Measurements from ENCODE around the gene NSD1.
"Not testable (repeated sequence)": the region's sequence is repeated elsewhere in the genome, so short reads cannot be mapped to it uniquely, and the experiment has no call there.

The NSD1 gene

DNA sequence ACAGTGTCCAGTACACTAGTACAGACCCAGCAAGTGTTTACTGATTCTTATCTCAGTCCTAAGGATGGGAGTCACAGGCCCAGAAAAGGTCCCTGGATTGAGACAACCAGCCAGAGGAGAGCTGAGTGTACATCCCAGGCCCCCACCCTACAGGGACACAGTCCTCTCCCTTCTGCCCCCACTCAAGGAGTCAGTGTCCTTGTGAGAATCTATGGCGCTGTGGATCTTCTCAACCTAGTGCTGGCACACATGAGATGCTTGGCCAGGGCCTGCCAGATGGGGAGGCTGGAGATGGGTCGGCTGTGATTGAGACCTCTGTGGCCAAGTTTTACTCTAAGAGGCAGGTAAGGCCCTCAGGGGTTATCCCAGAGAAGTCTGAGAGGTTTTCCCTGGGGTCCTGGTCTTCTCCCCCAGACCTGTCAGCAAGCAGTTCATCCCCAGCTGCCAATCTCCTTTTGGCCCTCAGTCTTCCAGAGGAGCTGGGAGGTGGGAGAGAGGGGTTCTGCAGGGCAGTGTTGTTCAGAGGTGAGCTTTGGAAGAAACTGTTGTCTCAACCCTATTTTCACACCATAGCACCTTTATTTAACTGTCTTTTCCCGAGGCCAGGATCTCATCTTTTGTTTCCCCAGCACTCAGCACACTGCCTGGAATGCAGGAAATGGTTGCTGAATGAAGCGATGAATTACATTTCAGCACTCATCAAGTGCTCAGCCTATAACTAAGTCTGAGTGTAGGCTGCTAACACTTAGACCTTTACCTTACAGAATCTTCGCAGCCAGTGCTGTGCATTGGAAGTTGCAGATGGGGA, 3.2 kb upstream of the NSD1 start:
- DNase-seq (ENCODE audit: low read depth in 2 of 2), result no peak

DNA sequence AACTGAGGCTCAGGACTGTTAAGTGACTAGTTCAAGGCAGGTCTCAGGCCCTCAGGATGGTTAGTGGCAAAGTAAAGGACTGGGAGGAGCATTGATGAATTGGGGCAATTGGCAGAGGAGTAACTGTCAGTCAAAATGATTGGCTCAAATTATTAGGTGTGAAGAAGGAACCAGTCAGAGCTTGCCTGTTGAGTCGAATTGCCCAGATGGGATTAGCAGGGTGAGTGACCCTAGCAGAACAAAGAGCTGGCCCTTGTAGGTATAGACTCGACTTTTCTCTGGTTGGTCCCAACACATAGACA, 2.6 kb upstream of the NSD1 start:
- DNase-seq (ENCODE audit: low read depth in 2 of 2), result no peak

DNA sequence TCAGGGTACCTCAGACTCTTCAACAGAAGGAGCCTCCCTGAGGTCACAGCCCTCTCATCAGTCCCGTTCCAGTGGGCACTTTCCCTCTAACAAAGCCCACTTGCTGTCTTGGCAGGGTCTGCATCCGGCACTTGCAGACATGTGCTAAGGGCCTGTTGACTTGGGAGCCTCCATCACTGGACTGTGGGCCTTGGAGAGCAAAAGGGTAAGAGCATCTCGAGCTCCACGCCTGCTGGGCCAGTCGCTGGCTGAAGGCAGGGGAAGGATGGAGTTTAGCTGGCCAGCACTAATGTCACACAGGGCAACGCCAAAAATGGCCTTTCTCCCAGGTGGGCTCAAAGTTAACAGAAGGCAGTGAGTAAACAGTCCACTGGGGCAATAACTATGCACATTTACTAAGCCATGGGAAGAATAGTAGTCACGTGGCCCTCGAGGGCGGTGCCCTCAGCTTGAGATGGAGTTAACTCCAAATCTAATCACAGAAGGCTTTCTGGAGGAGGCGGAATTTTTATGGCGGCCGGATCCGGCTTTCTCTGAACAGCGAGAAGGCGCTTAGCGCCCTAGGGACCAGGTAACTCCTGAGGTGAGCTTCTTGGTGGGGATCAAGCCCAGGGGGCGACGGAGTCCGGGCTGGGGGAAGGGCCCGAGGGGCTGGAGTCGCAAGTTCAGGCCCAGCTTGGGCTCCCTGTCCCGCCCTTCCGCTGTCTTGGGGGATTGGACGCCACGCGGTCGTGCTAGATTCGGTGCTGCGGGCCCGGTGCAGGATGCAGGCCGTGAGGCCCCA, 2.0 kb upstream of the NSD1 start:
- no peak for DNase-seq (ENCODE audit: low read depth in 2 of 2)

DNA sequence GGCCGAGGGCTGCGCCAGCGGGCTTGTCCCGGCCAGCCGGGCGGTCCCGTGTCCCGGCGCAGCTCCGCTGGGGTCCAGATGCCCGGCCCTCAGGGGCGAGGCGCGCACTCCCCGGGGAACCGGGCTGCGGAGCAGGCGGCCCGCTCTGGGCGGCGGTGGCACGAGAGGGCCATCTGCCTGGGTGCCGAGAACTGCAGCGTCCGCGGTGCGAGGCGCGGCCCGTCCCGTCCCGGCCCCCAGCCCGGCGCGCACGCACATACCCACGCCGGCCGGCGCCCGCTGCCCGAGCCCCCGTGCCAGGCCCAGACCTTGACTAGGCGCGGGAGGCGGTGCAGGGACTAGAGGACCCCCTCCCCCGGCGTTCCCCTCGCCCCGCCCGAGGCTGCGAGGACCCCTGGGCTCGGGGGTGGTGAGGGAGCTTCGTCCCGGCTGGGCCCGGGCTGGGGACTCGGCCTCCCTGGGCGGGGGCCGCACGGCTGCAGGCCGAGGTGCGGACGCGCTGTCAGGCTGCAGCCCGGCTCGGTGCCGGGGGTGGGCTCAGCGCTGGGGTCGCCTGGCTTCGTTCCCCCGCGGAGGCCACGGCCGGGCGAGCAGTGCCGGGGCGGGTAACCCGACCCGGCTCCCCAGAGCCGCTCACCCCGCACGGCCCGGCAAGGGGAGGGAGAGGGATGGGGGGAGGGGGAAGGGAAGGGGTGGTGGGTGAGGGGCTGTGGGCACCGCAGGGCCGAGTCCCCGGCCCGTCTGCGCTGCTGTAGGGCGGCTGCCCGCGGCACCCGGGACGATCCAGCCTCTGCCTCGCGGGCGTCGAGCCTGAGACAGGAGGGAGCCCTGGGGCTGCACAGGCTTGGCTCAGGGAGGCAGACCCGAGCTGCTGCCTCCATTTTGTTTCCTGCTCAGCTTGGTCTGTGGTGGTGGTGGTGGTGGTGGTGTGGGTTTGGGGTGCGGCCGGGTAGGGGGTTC, 1.2 kb upstream of the NSD1 start:
- DNase-seq (ENCODE audit: low read depth in 2 of 2), result no peak

DNA sequence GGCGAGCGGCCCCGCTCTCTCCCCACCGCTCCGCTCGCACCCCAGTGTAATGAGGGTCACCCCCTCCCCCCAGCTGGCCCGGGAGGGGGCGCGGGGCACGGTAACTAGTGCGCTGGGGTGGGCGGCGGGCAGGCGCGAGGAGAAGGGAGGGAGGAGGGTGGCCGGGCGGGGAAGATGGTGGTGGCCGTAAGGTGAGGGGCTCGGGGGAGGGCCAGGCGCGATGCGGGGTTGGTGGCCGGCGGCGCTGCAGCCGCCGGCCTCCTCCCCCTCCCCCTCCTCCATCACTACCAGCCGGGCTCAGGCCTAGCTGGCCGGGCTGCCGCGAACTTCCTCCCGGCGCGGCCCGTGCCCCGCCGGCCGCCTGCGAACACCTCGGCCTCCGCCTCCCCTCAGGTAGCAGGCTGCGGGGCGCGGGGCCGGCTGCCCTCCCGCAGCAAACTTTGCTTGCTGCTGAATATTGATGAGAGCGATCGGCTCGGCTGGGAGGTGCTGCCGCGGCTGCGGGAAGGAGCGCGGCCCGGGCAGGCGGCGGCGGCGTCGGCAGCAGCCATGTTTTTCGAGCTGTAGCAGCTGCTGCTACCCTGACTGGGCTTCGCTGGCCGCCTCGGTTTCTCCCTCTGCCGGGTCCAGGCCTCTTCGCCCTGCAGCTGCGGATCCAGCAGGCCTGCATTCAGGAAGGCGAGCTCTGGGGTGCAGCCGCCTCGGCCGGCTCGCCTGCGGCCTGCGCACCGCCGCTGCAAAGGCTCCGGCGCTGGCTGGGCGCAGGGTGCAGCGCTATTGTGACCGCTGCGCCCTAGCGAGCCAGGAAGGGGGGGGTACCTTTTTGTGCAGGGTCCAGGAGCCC, 502 bp downstream of the NSD1 start:
- no peak for DNase-seq (ENCODE audit: low read depth in 2 of 2)

DNA sequence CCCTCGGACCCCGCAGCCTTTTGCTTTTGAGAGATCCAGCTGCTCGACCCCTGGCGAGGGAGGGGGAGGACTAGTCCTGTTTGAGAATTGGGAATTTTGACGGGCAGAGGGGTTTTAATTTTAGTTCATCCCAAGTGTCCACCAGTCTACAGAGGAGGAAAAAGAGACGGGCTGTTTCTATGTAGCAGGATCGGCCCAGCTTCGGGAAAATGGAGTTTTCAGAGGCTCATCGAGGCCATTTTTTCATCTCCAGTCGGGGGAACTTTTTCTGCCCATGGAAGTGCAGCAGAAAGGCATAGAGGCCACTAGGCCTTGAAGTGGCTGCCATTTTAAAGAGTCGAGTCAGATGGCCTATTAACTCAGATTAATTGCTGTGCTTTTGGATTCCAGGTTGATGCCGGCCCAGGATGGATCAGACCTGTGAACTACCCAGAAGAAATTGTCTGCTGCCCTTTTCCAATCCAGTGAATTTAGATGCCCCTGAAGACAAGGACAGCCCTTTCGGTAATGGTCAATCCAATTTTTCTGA, 1.2 kb downstream of the NSD1 start:
- DNase-seq (ENCODE audit: low read depth in 2 of 2), result no peak

DNA sequence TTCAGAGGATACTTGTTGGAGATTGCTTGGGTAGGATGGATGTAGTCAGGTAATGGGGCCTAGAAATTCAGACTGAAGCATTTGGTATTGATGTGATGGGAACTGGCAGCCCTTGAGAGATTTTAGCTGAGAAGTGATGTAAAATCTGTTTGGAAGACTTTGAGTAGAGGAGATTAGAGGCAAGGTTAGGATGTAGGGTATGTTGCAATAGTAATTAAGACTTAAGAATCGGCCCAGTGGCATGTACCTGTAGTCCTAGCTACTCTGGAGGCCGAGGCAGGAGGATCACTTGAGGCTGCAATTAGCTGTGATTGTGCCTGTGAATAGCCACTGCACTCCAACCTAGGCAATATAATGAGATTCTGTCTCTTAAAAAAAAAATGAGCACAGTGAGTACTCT, 6.7 kb downstream of the NSD1 start:
- DNase-seq (ENCODE audit: low read depth in 2 of 2), result no peak

DNA sequence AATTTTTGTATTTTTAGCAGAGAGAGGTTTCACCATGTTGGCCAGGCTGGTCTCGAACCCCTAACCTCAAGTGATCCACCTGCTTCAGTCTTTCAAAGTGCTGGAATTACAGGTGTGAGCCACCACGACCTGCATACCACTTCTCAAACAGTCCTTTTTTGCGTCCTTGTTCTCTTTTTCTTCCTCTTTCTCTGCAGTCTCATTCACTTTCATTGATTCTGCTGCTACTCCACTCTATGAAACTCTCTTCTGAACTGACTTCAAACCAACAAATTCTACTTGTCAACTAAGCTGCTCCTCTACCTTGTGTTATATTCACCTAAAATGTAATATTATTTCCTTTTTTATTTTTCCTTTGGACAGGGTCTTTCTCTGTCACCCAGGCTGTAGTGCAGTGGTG, 7.9 kb downstream of the NSD1 start:
- DNase-seq (ENCODE audit: low read depth in 2 of 2), result no peak

DNA sequence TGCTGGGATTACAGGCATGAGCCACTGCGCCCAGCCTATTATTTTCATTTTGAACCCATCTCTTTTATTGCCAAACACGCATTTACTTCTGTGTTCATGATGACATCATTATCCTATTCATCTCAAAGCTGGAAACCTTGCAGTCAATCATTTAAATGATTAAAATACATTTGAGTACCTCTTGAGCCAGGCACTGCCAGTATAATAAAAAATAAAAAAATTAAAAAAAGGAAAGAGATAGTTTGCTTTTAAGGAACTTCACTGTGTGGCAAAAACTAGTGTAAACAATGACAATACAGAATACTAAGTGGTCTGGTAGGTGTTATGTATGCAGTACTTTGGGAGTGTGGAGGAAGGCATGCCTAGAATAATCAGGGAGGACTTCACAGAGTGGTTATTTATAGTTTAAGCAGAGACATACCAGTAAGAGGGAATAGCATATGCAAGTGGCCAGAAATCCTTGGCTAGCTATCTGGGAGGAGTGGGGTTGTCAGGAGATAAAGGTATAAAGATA, 8.6 kb downstream of the NSD1 start:
- DNase-seq (ENCODE audit: low read depth in 2 of 2), result no peak

DNA sequence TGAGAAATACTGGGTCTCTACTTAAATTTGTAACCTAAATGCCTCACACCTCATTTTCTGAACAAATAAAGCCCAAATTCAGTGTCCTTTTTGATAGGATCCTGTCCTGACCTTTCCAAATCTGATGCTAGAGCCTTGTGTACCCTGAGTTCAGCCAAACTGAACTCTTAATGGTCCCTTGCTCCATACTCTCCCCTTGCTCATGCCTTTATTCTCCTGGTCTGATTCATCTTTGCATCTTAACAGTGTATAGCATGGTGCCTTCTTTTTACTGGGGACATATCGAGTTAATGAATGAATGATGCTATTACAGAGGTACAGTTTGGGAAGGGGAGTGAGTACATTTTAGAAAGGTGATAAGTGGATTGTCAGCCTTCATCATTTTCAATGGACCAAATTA, 9.2 kb downstream of the NSD1 start:
- DNase-seq (ENCODE audit: low read depth in 2 of 2), result no peak

DNA sequence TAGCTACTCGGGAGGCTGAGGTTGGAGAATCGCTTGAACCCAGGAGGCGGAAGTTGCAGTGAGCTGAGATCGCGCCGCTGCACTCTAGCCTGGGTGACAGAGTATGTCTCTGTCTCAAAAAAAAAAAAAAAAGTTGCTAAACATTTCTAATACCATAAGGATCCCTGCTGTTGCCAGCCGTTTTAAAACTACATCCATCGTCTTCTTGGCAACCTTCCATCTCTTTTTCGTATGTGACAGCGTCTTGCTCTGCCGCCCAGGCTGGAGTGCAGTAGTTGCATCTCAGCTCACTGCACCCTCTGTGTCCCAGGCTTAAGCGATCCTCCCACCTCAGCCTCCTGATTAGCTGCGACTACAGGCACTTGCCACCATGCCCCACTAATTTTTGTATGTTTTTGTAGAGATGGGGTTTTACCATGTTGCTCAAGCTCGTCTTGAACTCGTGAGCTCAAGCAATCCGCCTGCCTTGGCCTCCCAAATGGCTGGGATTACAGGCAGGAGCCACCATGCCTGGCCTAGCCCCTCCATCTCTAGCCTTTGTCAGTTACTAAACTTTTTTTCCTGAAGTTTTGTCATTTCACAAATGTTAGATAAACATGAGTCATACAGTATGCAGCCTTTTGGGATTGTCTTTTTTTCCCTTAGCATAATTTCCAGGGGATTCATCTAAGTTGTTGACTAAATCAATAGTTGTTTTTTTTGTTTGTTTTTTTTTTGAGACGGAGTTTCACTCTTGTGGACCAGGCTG, 13.5 kb downstream of the NSD1 start:
- no peak for DNase-seq (ENCODE audit: low read depth in 2 of 2)

DNA sequence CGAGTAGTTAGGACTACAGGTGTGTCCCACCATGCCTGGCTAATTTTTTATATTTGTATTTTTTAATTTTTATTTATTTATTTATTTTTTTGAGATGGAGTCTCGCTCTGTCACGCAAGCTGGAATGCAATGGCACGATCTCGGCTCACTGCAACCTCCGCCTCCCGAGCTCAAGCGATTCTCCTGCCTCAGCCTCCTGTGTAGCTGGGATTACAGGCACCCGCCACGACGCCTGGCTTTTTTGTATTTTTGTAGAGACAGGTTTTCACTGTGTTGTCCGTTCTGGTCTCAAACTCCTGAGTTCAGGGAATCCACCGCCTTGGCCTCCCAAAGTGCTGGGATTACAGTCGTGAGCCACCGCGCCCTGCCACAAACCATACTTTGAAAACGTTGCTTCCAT, 16.5 kb downstream of the NSD1 start:
- DNase-seq (ENCODE audit: low read depth in 2 of 2), result not testable (repeated sequence)

DNA sequence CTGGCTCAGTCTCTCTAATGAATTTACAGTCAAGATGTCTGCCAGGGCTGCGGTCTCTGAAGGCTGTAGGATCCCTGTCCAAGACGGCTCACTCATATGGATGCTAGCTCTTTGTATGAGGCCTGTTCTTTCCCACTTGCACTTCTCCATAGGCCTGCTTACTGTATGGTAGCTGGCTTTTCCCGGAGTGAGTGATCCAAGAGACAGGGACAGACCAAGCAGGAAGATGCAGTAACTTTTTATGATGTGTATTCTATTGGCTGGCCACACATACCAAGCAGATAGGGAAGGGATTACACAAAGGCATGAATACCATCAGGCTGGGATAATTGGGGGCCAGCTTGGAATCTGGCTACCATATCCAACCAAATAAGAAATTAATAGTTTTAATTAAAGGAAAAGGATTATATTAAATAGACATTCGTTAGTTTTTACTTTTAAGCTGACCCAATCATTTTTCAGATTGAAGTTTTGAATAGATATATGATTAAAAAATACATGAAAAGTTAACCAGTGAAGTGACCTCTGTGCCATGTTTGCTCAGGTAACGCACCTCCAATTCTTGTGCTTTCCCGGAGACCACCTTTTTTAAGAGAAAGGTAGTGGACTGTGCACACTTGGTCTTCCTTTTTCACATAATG, 20.6 kb downstream of the NSD1 start:
- DNase-seq (ENCODE audit: low read depth in 2 of 2), result no peak

DNA sequence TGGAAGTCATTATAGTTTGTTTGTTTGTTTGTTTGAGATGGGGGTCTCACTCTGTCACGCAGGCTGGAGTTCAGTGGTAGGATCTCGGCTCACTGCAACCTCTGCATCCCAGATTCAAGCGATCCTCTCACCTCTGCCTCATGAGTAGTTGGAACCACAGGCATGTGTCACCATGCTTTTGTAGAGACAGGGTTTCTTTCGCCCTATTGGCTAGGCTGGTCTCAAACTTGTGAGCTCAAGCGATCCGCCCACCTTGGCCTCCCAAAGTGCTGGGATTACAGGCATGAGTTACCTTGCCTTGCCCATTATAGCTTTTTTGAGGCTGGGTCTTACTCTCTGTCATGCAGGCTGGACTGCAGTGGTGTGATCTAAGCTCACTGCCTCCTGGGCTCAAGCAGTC, 28.8 kb downstream of the NSD1 start:
- DNase-seq (ENCODE audit: low read depth in 2 of 2), result no peak

DNA sequence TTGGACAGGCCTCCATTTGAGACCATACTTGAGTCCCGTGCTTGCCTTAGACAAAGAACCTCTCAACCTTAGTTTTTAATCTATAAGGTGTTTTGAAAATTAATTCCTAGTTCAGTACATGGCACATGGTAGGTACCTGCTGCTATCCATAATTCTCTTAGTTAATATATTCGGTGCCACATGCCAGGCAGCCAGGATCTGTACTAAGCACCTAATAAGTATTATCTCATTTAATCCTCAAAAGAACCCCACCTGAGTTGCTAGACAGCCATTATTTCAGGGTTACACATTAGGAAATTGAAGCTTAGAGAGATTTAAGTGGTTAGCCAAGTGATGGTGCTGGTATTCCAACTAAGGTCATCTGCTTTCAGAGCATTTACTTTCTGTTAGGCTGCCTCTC, 29.9 kb downstream of the NSD1 start:
- no peak for DNase-seq (ENCODE audit: low read depth in 2 of 2)

DNA sequence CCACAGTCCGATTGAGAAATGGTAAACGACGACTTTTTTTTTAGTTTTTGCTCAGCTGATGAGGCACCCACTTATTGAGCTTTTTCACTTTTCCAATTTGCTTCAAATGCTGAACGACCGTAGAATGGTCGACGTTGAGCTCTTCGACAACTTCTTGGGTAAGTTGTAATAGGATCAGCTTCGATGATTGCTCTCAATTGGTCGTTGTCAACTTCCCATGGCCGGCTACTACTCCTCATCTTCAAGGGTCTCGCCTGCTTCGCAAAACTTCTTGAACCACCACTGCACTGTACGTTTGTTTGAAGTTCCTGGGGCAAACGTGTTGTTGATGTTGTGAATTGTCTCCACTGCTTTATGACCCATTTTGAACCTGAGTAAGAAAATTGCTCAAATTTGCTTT, 35.7 kb downstream of the NSD1 start:
- DNase-seq (ENCODE audit: low read depth in 2 of 2), result no peak

DNA sequence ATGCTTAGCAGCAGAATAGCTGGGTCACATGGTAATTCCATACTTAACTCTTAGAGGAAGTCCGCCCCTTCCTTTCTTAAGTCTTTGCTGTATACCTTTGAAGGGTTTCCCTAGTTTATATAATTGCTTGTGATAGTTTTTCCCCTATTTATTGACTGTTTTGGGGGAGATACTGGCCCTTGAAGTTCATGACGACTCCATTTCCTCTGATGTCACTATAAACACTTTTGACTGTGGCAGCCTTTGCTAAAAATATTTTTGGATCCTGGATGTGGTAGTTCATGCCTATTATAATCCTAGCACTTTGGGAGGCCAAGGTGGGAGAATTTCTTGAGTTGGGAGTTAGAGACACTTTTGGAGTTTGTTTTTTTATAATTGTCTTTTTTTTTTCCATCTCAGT, 38.4 kb downstream of the NSD1 start:
- no peak for DNase-seq (ENCODE audit: low read depth in 2 of 2)

DNA sequence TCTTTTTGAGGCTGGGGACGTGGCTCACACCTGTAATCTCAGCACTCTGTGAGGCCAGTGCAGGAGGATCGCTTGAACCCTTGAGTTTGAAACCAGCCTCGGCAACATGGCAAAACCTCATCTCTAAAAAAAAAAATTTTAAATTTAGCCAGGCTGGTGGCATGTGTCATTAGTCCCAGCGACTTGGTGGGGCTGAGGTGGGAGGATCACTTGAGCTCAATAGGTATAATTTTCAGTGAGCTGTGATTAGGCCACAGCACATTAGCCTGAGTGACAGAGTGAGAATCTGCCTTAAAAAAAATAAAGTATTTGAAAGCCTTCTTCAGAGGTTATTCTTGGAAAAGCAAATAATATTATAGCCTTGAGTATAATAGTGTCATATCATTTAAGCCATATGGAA, 41.8 kb downstream of the NSD1 start:
- DNase-seq (ENCODE audit: low read depth in 2 of 2), result no peak

DNA sequence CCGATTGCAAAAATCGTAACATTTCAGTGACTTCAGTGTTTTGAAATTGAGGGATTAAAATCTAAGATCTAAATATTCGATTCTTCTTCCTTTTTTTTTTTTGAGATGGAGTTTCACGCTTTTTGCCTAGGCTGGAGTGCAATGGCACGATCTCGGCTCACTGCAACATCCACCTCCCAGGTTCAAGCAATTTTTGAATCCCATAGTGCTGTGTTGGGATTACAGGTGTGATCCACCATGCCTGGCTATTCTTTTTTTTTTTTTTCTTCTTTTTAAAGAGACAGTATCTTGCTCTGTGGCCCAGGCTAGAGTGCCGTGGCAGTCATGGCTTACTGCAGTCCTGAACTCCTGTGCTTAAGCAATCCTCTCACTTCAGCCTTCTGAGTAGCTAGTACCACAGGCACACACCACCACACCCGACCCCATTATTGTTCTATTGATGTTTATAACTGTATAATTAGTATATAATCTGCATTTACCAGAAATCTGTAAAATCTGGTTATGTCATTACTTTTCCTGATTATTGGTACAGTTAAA, 42.7 kb downstream of the NSD1 start:
- no peak for DNase-seq (ENCODE audit: low read depth in 2 of 2)

Measured in fibroblast of skin of left biceps (primary cell).